Liver (tissue), 9 donors: ENCODE measurements around the gene TKTL1. TPM values are rescaled to one million over a fixed set of nuclear protein-coding genes. Genes with fewer than 3 reads are reported as not detected.

Source experiments
- DNase-seq: peaks from one replicate; pipeline ENCODE4 v3.0.0-alpha.2; 2017; ENCODE audit warnings: low spot score
- H3K27ac ChIP-seq, 2 donors: one replicate each; pipeline ENCODE4 v1.7.0; 2013; ENCODE audit warnings: inconsistent platforms in 2 of 2, low read length in 2 of 2, control low read depth in 1 of 2, low read depth in 1 of 2, mild to moderate bottlenecking in 1 of 2
- H3K27me3 ChIP-seq, 4 donors: one replicate each; pipeline versions ENCODE4 v1.6.1 to v1.7.0; 2013; ENCODE audit warnings: low read length in 3 of 4, inconsistent platforms in 1 of 4, mild to moderate bottlenecking in 1 of 4, moderate library complexity in 1 of 4; ENCODE audit not compliant: control insufficient read depth in 4 of 4, insufficient read depth in 4 of 4
- H3K36me3 ChIP-seq, 4 donors: one replicate each; pipeline versions ENCODE4 v1.6.1 to v1.7.0; 2013; ENCODE audit warnings: low read length in 3 of 4, mild to moderate bottlenecking in 3 of 4, low read depth in 1 of 4, moderate library complexity in 1 of 4; ENCODE audit not compliant: control insufficient read depth in 4 of 4, insufficient read depth in 3 of 4
- H3K4me1 ChIP-seq, 4 donors: one replicate each; pipeline versions ENCODE4 v1.6.1 to v1.7.0; 2013; ENCODE audit warnings: low read length in 3 of 4, mild to moderate bottlenecking in 3 of 4, moderate library complexity in 1 of 4; ENCODE audit not compliant: control insufficient read depth in 4 of 4, insufficient read depth in 4 of 4
- H3K4me3 ChIP-seq, 3 donors: one replicate each; pipeline versions ENCODE4 v1.6.1 to v1.7.0; 2013; ENCODE audit warnings: low read length in 3 of 3, control low read depth in 1 of 3, low read depth in 1 of 3, mild to moderate bottlenecking in 1 of 3
- H3K9ac ChIP-seq, 2 donors: one replicate each; pipeline ENCODE4 v1.7.0; 2013; ENCODE audit warnings: low read length in 2 of 2, mild to moderate bottlenecking in 2 of 2, moderate library complexity in 2 of 2, control low read depth in 1 of 2, low read depth in 1 of 2
- H3K9me3 ChIP-seq, 4 donors: one replicate each; pipeline versions ENCODE4 v1.6.1 to v1.7.0; 2013; ENCODE audit warnings: low read length in 3 of 4; ENCODE audit not compliant: control insufficient read depth in 4 of 4
- ATF3 ChIP-seq: IDR thresholded peaks from 2 replicates; pipeline ENCODE4 v1.6.1; 2016; ENCODE audit warnings: antibody characterized with exemption
- CTCF ChIP-seq: fragments of 150-350 bp; IDR thresholded peaks from 2 replicates; pipeline ENCODE4 v1.5.1; 2017; ENCODE audit warnings: improper control_type of control experiment, low read depth, low read length; ENCODE audit not compliant: missing input control
- EGR1 ChIP-seq, 2 donors: IDR thresholded peaks; 2 replicates each; pipeline ENCODE4 v1.6.1; 2016 to 2018; ENCODE audit warnings: antibody characterized with exemption in 2 of 2, low read depth in 2 of 2
- FOXA1 ChIP-seq: IDR thresholded peaks from 2 replicates; pipeline ENCODE4 v1.6.1; 2016; ENCODE audit warnings: antibody characterized with exemption
- FOXA2 ChIP-seq: IDR thresholded peaks from 2 replicates; pipeline ENCODE4 v1.6.1; 2016; ENCODE audit warnings: antibody characterized with exemption
- GABPA ChIP-seq, 2 donors: IDR thresholded peaks in 1 of 2; conservative IDR thresholded peaks in 1 of 2; 2 replicates each; pipeline ENCODE4 v1.6.1; 2016; ENCODE audit warnings: antibody characterized with exemption in 2 of 2, mild to moderate bottlenecking in 1 of 2, moderate library complexity in 1 of 2
- HNF4A ChIP-seq, 2 donors: conservative IDR thresholded peaks; 2 replicates each; pipeline ENCODE4 v1.6.1; 2016; ENCODE audit warnings: antibody characterized with exemption in 2 of 2, mild to moderate bottlenecking in 2 of 2
- HNF4G ChIP-seq: IDR thresholded peaks from 2 replicates; pipeline ENCODE4 v1.6.1; 2016; ENCODE audit warnings: antibody characterized with exemption
- JUND ChIP-seq, 2 donors: IDR thresholded peaks; 2 replicates each; pipeline ENCODE4 v1.6.1; 2016; ENCODE audit warnings: antibody characterized with exemption in 2 of 2
- NR2F2 ChIP-seq: IDR thresholded peaks from 2 replicates; pipeline ENCODE4 v1.6.1; 2016; ENCODE audit warnings: antibody characterized with exemption
- RAD21 ChIP-seq, 2 donors: IDR thresholded peaks; 2 replicates each; pipeline ENCODE4 v1.6.1; 2016; ENCODE audit warnings: antibody characterized with exemption in 2 of 2, mild to moderate bottlenecking in 2 of 2
- REST ChIP-seq: IDR thresholded peaks from 2 replicates; pipeline ENCODE4 v1.6.1; 2016; ENCODE audit warnings: antibody characterized with exemption, mild to moderate bottlenecking
- RXRA ChIP-seq, 2 donors: IDR thresholded peaks; 2 replicates each; pipeline ENCODE4 v1.6.1; 2017 to 2018; ENCODE audit warnings: antibody characterized with exemption in 2 of 2, mild to moderate bottlenecking in 1 of 2
- SP1 ChIP-seq: IDR thresholded peaks from 2 replicates; pipeline ENCODE4 v1.6.1; 2018; ENCODE audit warnings: antibody characterized with exemption, mild to moderate bottlenecking
- TAF1 ChIP-seq: conservative IDR thresholded peaks from 2 replicates; pipeline ENCODE4 v1.6.1; 2016; ENCODE audit warnings: antibody characterized with exemption, mild to moderate bottlenecking
- YY1 ChIP-seq: IDR thresholded peaks from 2 replicates; pipeline ENCODE4 v1.6.1; 2016; ENCODE audit warnings: antibody characterized with exemption, mild to moderate bottlenecking
- ZBTB33 ChIP-seq: IDR thresholded peaks from 2 replicates; pipeline ENCODE4 v1.6.1; 2016; ENCODE audit warnings: antibody characterized with exemption
- WGBS: extraction: QIAGEN DNeasy Blood & Tissue Kit; methylation state at CpG from one replicate; pipeline ENCODE4 v1.1.7; 2013; 5-methylcytosine and 5-hydroxymethylcytosine counted together
- polyA plus RNA-seq, 2 donors: library from polyadenylated mRNA; stranded (reverse) in 1 of 2; unstranded in 1 of 2; fragments of 200-250 nt in 1 of 2; fragments of >200 nt in 1 of 2; fragmentation: Nextera tagmentation in 1 of 2; extraction: Ambion mirVana in 1 of 2; gene quantifications; one replicate each; pipeline versions ENCODE4 v1.2.1 to v1.2.3, GENCODE V29; 2013 to 2015
- total RNA-seq, 2 donors: library from RNA; depleted of rRNA; stranded (reverse); fragments of >200 nt; gene quantifications; one replicate each; pipeline ENCODE4 v1.2.3, GENCODE V29; 2014
- donor health status: healthy.
- donor health status: healthy.
- donor health status: healthy.
- donor health status: healthy.
- donor health status: healthy.

Gene TKTL1
- total and polyA plus RNA-seq, 4 donors = under 0.01 TPM; not detected in 3

- no peaks in the 10 kb centered on the region for H3K27me3 ChIP-seq
- peak within 1 kb of the TSS; percentile 96 to 98 for H3K27ac ChIP-seq
- no peaks in the 10 kb centered on the region for H3K36me3 ChIP-seq
- WGBS = under 1% methylated on average over 103 of the region's 103 CpGs
- H3K4me3 ChIP-seq = peak within 1 kb of the TSS; percentile 69 to 78 (median 72)
- H3K9me3 ChIP-seq = no peaks in the 10 kb centered on the region
- peaks cover 4 to 11% (median 7%) of the 10 kb centered on the region in 4 donors for H3K4me1 ChIP-seq
- peak within 1 kb of the TSS; percentile 87 to 91 for H3K9ac ChIP-seq
- DNase-seq = peak; percentile 96
- TF ChIP-seq NR2F2 (peak; percentile 11), YY1 (no peak), HNF4A (conservative IDR thresholded peaks at IDR 0.05) (no peak), RXRA (IDR thresholded peaks at IDR 0.05) (peak; percentile 32 to 40), JUND (IDR thresholded peaks at IDR 0.05) (no peak), ZBTB33 (peak; percentile 98), HNF4G (no peak), SP1 (peak; percentile 96), ATF3 (no peak), GABPA (IDR thresholded peaks at IDR 0.05 in 1 of 2, conservative IDR thresholded peaks at IDR 0.05 in 1 of 2) (peak in 1 of 2 donors; percentile 41), TAF1 (no peak), REST (peak; percentile 75), FOXA1 (peak; percentile 8), EGR1 (IDR thresholded peaks at IDR 0.05; ENCODE audit: low read depth in 2 of 2) (no peak), RAD21 (IDR thresholded peaks at IDR 0.05) (no peak), FOXA2 (no peak), CTCF (peak; percentile 18)
These were observed 83.4 kb downstream of the TKTL1 start, which contains the start of gene EMD for GRCh38 chrX:154378799-154379568. Gene EMD (plus strand): TSS chrX:154379295. CDS start chrX:154379485, 190 bp downstream.
